SK-N-SH (cell line): Measurements from ENCODE around the gene ELOVL2. TPM values are rescaled to one million over a fixed set of nuclear protein-coding genes. Genes with fewer than 3 reads are reported as not detected.

Experiments used
- CTCF ChIA-PET: fragments of 300-600, 350-600 bp; formaldehyde crosslinking; extraction: SDS; loops from one replicate; lab custom pipeline; 2021; lab: Yijun Ruan, JAX
- POLR2A ChIA-PET: fragments of 350-600 bp; sonication (Branson Sonifier 250); formaldehyde crosslinking; extraction: SDS; loops from one replicate; lab custom pipeline; 2020; ENCODE audit warnings: antibody characterized with exemption, inconsistent platforms; lab: Yijun Ruan, JAX
- DNase-seq: peaks from one replicate; pipeline ENCODE4 v3.0.0; 2012
- H2AFZ ChIP-seq: fragments of 200-600 bp; sonication (generic); 2 replicates; pipeline ENCODE4 v1.8.1; 2016; ENCODE audit warnings: antibody characterized with exemption, mild to moderate bottlenecking, low read depth
- H3F3A ChIP-seq: fragments of 200-600 bp; sonication (generic); replicated peaks from 2 replicates; pipeline ENCODE3; 2016; ENCODE audit warnings: antibody characterized with exemption, mild to moderate bottlenecking; ENCODE audit not compliant: insufficient read depth
- H3K27ac ChIP-seq, 2 experiments: fragments of 200-500 bp in 1 of 2; fragments of 200-600 bp in 1 of 2; sonication (Bioruptor generic) in 1 of 2; sonication (generic), shearing (Covaris generic) in 1 of 2; 2 replicates each; pipeline versions ENCODE4 v1.5.1 to v1.6.1; 2014 to 2016; ENCODE audit warnings: low read depth in 2 of 2, inconsistent platforms in 1 of 2, low read length in 1 of 2, mild to moderate bottlenecking in 1 of 2, mixed read lengths in 1 of 2
- H3K27me3 ChIP-seq: fragments of 200-600 bp; sonication (generic), shearing (Covaris generic); 2 replicates; pipeline ENCODE4 v1.6.1; 2016; ENCODE audit warnings: mixed run types; ENCODE audit not compliant: insufficient read depth
- H3K36me3 ChIP-seq, 2 experiments: fragments of 200-500 bp in 1 of 2; fragments of 200-600 bp in 1 of 2; sonication (Bioruptor generic) in 1 of 2; sonication (generic) in 1 of 2; replicated peaks in 1 of 2; 2 replicates each; pipeline versions ENCODE3 to v1.5.1; 2014 to 2016; ENCODE audit warnings: low read length in 1 of 2, mild to moderate bottlenecking in 1 of 2; ENCODE audit not compliant: insufficient read depth in 2 of 2, control insufficient read depth in 1 of 2
- H3K4me1 ChIP-seq, 2 experiments: fragments of 200-500 bp in 1 of 2; fragments of 200-600 bp in 1 of 2; sonication (Bioruptor generic) in 1 of 2; sonication (generic), shearing (Covaris generic) in 1 of 2; 2 replicates each; pipeline versions ENCODE4 v1.5.1 to v1.6.1; 2014 to 2016; ENCODE audit warnings: low read depth in 1 of 2, low read length in 1 of 2, mixed run types in 1 of 2; ENCODE audit not compliant: insufficient read depth in 2 of 2, control insufficient read depth in 1 of 2
- H3K4me2 ChIP-seq: fragments of 200-600 bp; sonication (generic), shearing (Covaris generic); 2 replicates; pipeline ENCODE4 v1.6.1; 2017; ENCODE audit warnings: mixed run types
- H3K4me3 ChIP-seq, 2 experiments: fragments of 200-500 bp in 1 of 2; fragments of 200-600 bp in 1 of 2; sonication (Bioruptor generic) in 1 of 2; sonication (generic), shearing (Covaris generic) in 1 of 2; 2 replicates each; pipeline versions ENCODE4 v1.5.1 to v1.8.1; 2014 to 2016; ENCODE audit warnings: low read depth in 2 of 2, inconsistent platforms in 1 of 2, low read length in 1 of 2, mild to moderate bottlenecking in 1 of 2, mixed read lengths in 1 of 2, moderate library complexity in 1 of 2
- H3K79me2 ChIP-seq: fragments of 200-600 bp; sonication (generic); 2 replicates; pipeline ENCODE4 v1.8.1; 2017; ENCODE audit warnings: mild to moderate bottlenecking; ENCODE audit not compliant: insufficient read depth
- H3K9ac ChIP-seq: fragments of 200-600 bp; sonication (generic); 2 replicates; pipeline ENCODE4 v1.6.1; 2017; ENCODE audit warnings: mixed run types
- H3K9me2 ChIP-seq: fragments of 200-600 bp; sonication (generic); 2 replicates; pipeline ENCODE4 v1.6.1; 2017; ENCODE audit warnings: mixed run types
- H3K9me3 ChIP-seq: fragments of 200-600 bp; sonication (generic); 2 replicates; pipeline ENCODE4 v1.6.1; 2017; ENCODE audit warnings: mixed run types, mild to moderate bottlenecking, moderate library complexity
- H4K20me1 ChIP-seq: fragments of 200-600 bp; sonication (generic); 2 replicates; pipeline ENCODE4 v1.6.1; 2017; ENCODE audit warnings: mild to moderate bottlenecking, mixed run types; ENCODE audit not compliant: insufficient read depth
- CHD2 ChIP-seq: fragments of 150-350 bp; IDR thresholded peaks from 2 replicates; pipeline ENCODE4 v1.6.1; 2018; ENCODE audit warnings: low read length; ENCODE audit not compliant: partially characterized antibody
- ELF1 ChIP-seq: IDR thresholded peaks from 2 replicates; pipeline ENCODE4 v1.4.0; 2012
- EP300 ChIP-seq, 2 experiments: IDR thresholded peaks; 2 replicates each; pipeline versions ENCODE4 v1.4.0 to v1.6.1; 2012; ENCODE audit warnings: borderline replicate concordance in 1 of 2, low read depth in 1 of 2, low read length in 1 of 2
- FOXJ3 ChIP-seq: sonication (generic); formaldehyde crosslinking; IDR thresholded peaks from 2 replicates; pipeline ENCODE4 v1.5.1; 2020; ENCODE audit warnings: mild to moderate bottlenecking, missing genetic modification reagents
- FOXM1 ChIP-seq: IDR thresholded peaks from 2 replicates; pipeline ENCODE4 v1.4.0; 2012; ENCODE audit warnings: low read depth, mild to moderate bottlenecking
- GABPA ChIP-seq: IDR thresholded peaks from 2 replicates; pipeline ENCODE4 v1.4.0; 2012; ENCODE audit warnings: low read depth, mild to moderate bottlenecking
- JUND ChIP-seq: IDR thresholded peaks from 2 replicates; pipeline ENCODE4 v1.4.0; 2012
- MAX ChIP-seq: IDR thresholded peaks from 2 replicates; pipeline ENCODE4 v1.4.0; 2012; ENCODE audit warnings: low read depth
- MXI1 ChIP-seq: IDR thresholded peaks from 2 replicates; pipeline ENCODE4 v1.6.1; 2012; ENCODE audit warnings: mild to moderate bottlenecking, low read depth, low read length, improper control_type of control experiment
- NFIC ChIP-seq: IDR thresholded peaks from 2 replicates; pipeline ENCODE4 v1.4.0; 2012; ENCODE audit warnings: borderline replicate concordance
- NRF1 ChIP-seq: IDR thresholded peaks from 2 replicates; pipeline ENCODE4 v1.6.1; 2012; ENCODE audit warnings: low read depth, mild to moderate bottlenecking, low read length
- RCOR1 ChIP-seq: fragments of 150-350 bp; IDR thresholded peaks from 2 replicates; pipeline ENCODE4 v1.6.1; 2017; ENCODE audit warnings: antibody characterized with exemption, low read length
- REST ChIP-seq: IDR thresholded peaks from 2 replicates; pipeline ENCODE4 v1.6.1; 2012; ENCODE audit warnings: mild to moderate bottlenecking, low read depth, low read length, moderate library complexity
- RFX5 ChIP-seq: IDR thresholded peaks from 2 replicates; pipeline ENCODE4 v1.6.1; 2012; ENCODE audit warnings: mild to moderate bottlenecking, improper control_type of control experiment, low read length
- SIN3A ChIP-seq: IDR thresholded peaks from 2 replicates; pipeline ENCODE4 v1.6.1; 2012; ENCODE audit warnings: low read depth, mild to moderate bottlenecking, low read length, moderate library complexity, borderline replicate concordance
- SMC3 ChIP-seq: IDR thresholded peaks from 2 replicates; pipeline ENCODE4 v1.6.1; 2012; ENCODE audit warnings: low read depth, low read length, improper control_type of control experiment
- TCF12 ChIP-seq: IDR thresholded peaks from 2 replicates; pipeline ENCODE4 v1.4.0; 2012
- USF2 ChIP-seq: fragments of 150-350 bp; IDR thresholded peaks from 2 replicates; pipeline ENCODE4 v1.6.1; 2017; ENCODE audit warnings: antibody characterized with exemption, low read length, low read depth, borderline replicate concordance
- ZBTB33 ChIP-seq: IDR thresholded peaks from 2 replicates; pipeline ENCODE4 v1.4.0; 2012; ENCODE audit warnings: low read depth, borderline replicate concordance
- WGBS: methylation state at CpG from one replicate; pipeline ENCODE4 v1.1.6; 2017; ENCODE audit warnings: low lambda C conversion rate; 5-methylcytosine and 5-hydroxymethylcytosine counted together
- polyA plus RNA-seq, 3 experiments: library from polyadenylated mRNA; depleted of rRNA; stranded (reverse); fragments of >200 nt; gene quantifications; 2 replicates each; pipeline ENCODE4 v1.2.3, GENCODE V29; 2012

Gene ELOVL2
- polyA plus RNA-seq, 1 of the 3 experiments (the other 2 are of a cell fraction): 0.39 TPM

GRCh38 chr6:10945845-10946244 is 98.3 kb downstream of the ELOVL2 start:
- H3K9me2 ChIP-seq: no peaks in the 10 kb centered on the region
- H4K20me1 ChIP-seq: no peaks in the 10 kb centered on the region
- no peaks in the 10 kb centered on the region for H3K36me3 ChIP-seq
- H3F3A ChIP-seq: no peaks in the 10 kb centered on the region
- H3K9ac ChIP-seq: no peak overlapping the region
- ChIA-PET POLR2A (no interaction called here), CTCF (no interaction called here)
- TF ChIP-seq TCF12: no peak
- no peak for TF ChIP-seq FOXM1
- TF ChIP-seq MXI1: no peak
- TF ChIP-seq NRF1: no peak
- no peak for TF ChIP-seq MAX
- no peak for TF ChIP-seq CHD2
- TF ChIP-seq RFX5: no peak
- no peak for TF ChIP-seq ZBTB33
- no peak for TF ChIP-seq EP300 (IDR thresholded peaks at IDR 0.05; ENCODE audit: borderline replicate concordance in 1 of 2, low read depth in 1 of 2, low read length in 1 of 2)
- TF ChIP-seq USF2: no peak
- no peak for TF ChIP-seq SMC3
- TF ChIP-seq ELF1: no peak
- TF ChIP-seq NFIC: no peak
- no peak for TF ChIP-seq GABPA
- TF ChIP-seq RCOR1: no peak
- no peak for TF ChIP-seq FOXJ3 (CRISPR knock-in tag)
- no peak for TF ChIP-seq SIN3A
- TF ChIP-seq JUND: no peak
- TF ChIP-seq REST: no peak
- WGBS: 49% methylated on average over 1 of the region's 1 CpG
- no peak overlapping the region for H3K4me2 ChIP-seq
- no peak overlapping the region for H3K4me3 ChIP-seq
- no peaks in the 10 kb centered on the region for H3K27me3 ChIP-seq
- DNase-seq: no peak
- H3K9me3 ChIP-seq: no peaks in the 10 kb centered on the region
- H3K79me2 ChIP-seq: no peaks in the 10 kb centered on the region
- no peak overlapping the region for H3K27ac ChIP-seq
- H2AFZ ChIP-seq: no peak overlapping the region
- no peaks in the 10 kb centered on the region for H3K4me1 ChIP-seq
